AG04449 (cell line): ENCODE measurements around the gene HTR6.
A peak's percentile ranks its signal among the peaks of the same experiment; 100 is the strongest.

ENCODE experiments used
- CTCF ChIA-PET: fragments of 350-600 bp; formaldehyde crosslinking; extraction: SDS; loops from one replicate; lab custom pipeline; 2021; ENCODE audit warnings: antibody characterized with exemption; lab: Yijun Ruan, JAX
- POLR2A ChIA-PET: fragments of 400-600, 350-600 bp; formaldehyde crosslinking; extraction: SDS; loops from one replicate; lab custom pipeline; 2020; ENCODE audit warnings: antibody characterized with exemption, inconsistent platforms; lab: Yijun Ruan, JAX
- DNase-seq: peaks from one replicate; pipeline ENCODE4 v3.0.0-alpha.2; 2010; ENCODE audit warnings: low read depth, low spot score
- H3K4me3 ChIP-seq: 2 replicates; pipeline ENCODE4 v1.5.1; 2011; ENCODE audit warnings: low read depth, mild to moderate bottlenecking, control low read depth, low read length
- CTCF ChIP-seq: IDR thresholded peaks from one replicate; pipeline ENCODE4 v1.5.1; 2011; ENCODE audit warnings: mild to moderate bottlenecking, moderate library complexity, low read length, control low read depth, inconsistent platforms; ENCODE audit not compliant: insufficient read depth; ENCODE audit errors: missing control alignments

The HTR6 gene

GRCh38 chr1:19703280-19703679, 38.6 kb downstream of the HTR6 start:
- TF ChIP-seq CTCF: no peak
- no peak for DNase-seq
- ChIA-PET CTCF (interaction anchor here (0.9 to 9.7 kb wide), 22 partner anchors 9 to 360 kb away, joined by 3 to 252 read pairs (median 8); partner anchors contain the start of genes HTR6, OTUD3 and RNF186), POLR2A (interaction anchor here (0.6 kb wide), 1 partner anchor 900 kb away, joined by 3 read pairs; no protein-coding TSS in a partner anchor)
- no peak overlapping the region for H3K4me3 ChIP-seq

GRCh38 chr1:19704247-19705113, 39.8 kb downstream of the HTR6 start:
- H3K4me3 ChIP-seq: no peak overlapping the region
- POLR2A ChIA-PET: interaction anchor here (0.6 kb wide), 1 partner anchor 901 kb away, joined by 3 read pairs; no protein-coding TSS in a partner anchor
- DNase-seq: no peak
- CTCF ChIA-PET: interaction anchor here (0.6 to 9.7 kb wide), 45 partner anchors 8 to 529 kb away, joined by 3 to 252 read pairs (median 4); partner anchors contain the start of genes HTR6, OTUD3 and RNF186
- peak; percentile 96 for TF ChIP-seq CTCF

- H3K4me3 ChIP-seq: no peak overlapping the region
- no peak for TF ChIP-seq CTCF
- ChIA-PET CTCF (interaction anchor here (0.6 to 9.7 kb wide), 19 partner anchors 7 to 452 kb away, joined by 3 to 252 read pairs (median 9); partner anchors contain the start of gene HTR6), POLR2A (no interaction called here)
- no peak for DNase-seq
Observed at GRCh38 chr1:19705464-19705863, 40.8 kb downstream of the HTR6 start.

GRCh38 chr1:19706136-19706535, 41.5 kb downstream of the HTR6 start:
- no peak for DNase-seq
- no peak for TF ChIP-seq CTCF
- ChIA-PET CTCF (interaction anchor here (0.6 to 9.7 kb wide), 12 partner anchors 8 to 107 kb away, joined by 3 to 252 read pairs (median 5); partner anchors contain the start of gene HTR6), POLR2A (no interaction called here)
- no peak overlapping the region for H3K4me3 ChIP-seq

- POLR2A ChIA-PET: no interaction called here
- no peak overlapping the region for H3K4me3 ChIP-seq
- CTCF ChIA-PET: interaction anchor here (0.7 to 9.7 kb wide), 5 partner anchors 14 to 258 kb away, joined by 3 to 252 read pairs (median 3); partner anchors contain the start of gene HTR6
- no peak for DNase-seq
- no peak for TF ChIP-seq CTCF
Observed at GRCh38 chr1:19708567-19709110, 44.0 kb downstream of the HTR6 start.
